Activated T-cell treated with anti-CD3 and anti-CD28 coated beads, Interleukin-2, amount 50 U/mL, for 1 hour (primary cell): Measurements from ENCODE around the gene TPCN1.

Experiments
- DNase-seq: peaks from one replicate; pipeline ENCODE4 v3.0.0-alpha.2; 2020

TPCN1 gene

DNA sequence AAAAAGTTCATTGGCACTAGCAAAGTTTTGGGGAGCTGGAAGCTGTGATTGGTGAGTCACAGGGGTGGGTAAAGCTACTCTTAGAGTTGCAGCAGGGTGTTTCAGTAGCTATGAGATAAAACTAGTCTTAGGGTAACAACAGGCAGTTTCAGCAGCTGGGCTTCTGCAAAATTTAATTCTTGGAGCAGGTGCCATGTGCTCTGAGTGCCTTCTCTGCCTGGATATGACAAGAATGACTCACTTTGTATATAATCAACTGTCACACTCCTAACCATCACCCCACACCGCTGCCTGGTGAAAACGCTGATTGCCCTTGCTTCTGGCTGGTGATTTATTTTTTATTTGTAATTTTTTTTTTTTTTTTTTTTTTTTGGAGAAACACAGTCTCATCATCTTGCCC lies 126.6 kb downstream of the TPCN1 start:
- DNase-seq, result no peak
